Thymus (tissue), 11 donors: Measurements from ENCODE around the gene LEUTX. TPM values are rescaled to one million over a fixed set of nuclear protein-coding genes. Genes with fewer than 3 reads are reported as not detected.
A peak's percentile ranks its signal among the peaks of the same experiment; 100 is the strongest.
"Not testable (repeated sequence)": the region's sequence is repeated elsewhere in the genome, so short reads cannot be mapped to it uniquely, and the experiment has no call there.

Source experiments
- DNase-seq, 9 donors: peaks; one replicate each; pipeline ENCODE4 v3.0.0-alpha.2; 2013; ENCODE audit warnings: low spot score in 9 of 9, low read depth in 6 of 9, missing footprints in 1 of 9
- H3K27ac ChIP-seq, 2 donors: one replicate each; pipeline ENCODE4 v1.5.1; 2013; ENCODE audit warnings: control low read depth in 1 of 2, low read depth in 1 of 2, low read length in 1 of 2, mild to moderate bottlenecking in 1 of 2, moderate library complexity in 1 of 2
- H3K27me3 ChIP-seq, 2 donors: one replicate each; pipeline ENCODE4 v1.5.1; 2013; ENCODE audit warnings: low read length in 1 of 2; ENCODE audit not compliant: control insufficient read depth in 2 of 2, insufficient read depth in 1 of 2
- H3K36me3 ChIP-seq, 2 donors: one replicate each; pipeline ENCODE4 v1.5.1; 2013; ENCODE audit warnings: low read length in 1 of 2, mild to moderate bottlenecking in 1 of 2, moderate library complexity in 1 of 2; ENCODE audit not compliant: control insufficient read depth in 2 of 2, insufficient read depth in 2 of 2
- H3K4me1 ChIP-seq, 2 donors: one replicate each; pipeline ENCODE4 v1.5.1; 2013; ENCODE audit warnings: low read length in 2 of 2; ENCODE audit not compliant: control insufficient read depth in 2 of 2, insufficient read depth in 2 of 2
- H3K4me3 ChIP-seq, 2 donors: one replicate each; pipeline ENCODE4 v1.5.1; 2013; ENCODE audit warnings: low read length in 2 of 2, control low read depth in 1 of 2, mild to moderate bottlenecking in 1 of 2
- H3K9me3 ChIP-seq, 2 donors: one replicate each; pipeline ENCODE4 v1.5.1; 2013; ENCODE audit warnings: low read length in 1 of 2, mild to moderate bottlenecking in 1 of 2; ENCODE audit not compliant: control insufficient read depth in 2 of 2, insufficient read depth in 1 of 2
- WGBS: extraction: QIAGEN DNeasy Blood & Tissue Kit; methylation state at CpG from one replicate; pipeline ENCODE4 v1.1.7; 2013; 5-methylcytosine and 5-hydroxymethylcytosine counted together
- polyA plus RNA-seq: library from polyadenylated mRNA; stranded (reverse); fragments of 200-250 nt; gene quantifications from one replicate; pipeline ENCODE4 v1.2.3, GENCODE V29; 2013
- total RNA-seq: library from RNA; stranded (reverse); fragments of 120-200 nt; gene quantifications from one replicate; pipeline ENCODE4 v1.2.4, GENCODE V29; 2013
- donor health status: healthy.

The LEUTX gene
- total and polyA plus RNA-seq, 2 donors = 0.09 to 0.46 TPM

DNA sequence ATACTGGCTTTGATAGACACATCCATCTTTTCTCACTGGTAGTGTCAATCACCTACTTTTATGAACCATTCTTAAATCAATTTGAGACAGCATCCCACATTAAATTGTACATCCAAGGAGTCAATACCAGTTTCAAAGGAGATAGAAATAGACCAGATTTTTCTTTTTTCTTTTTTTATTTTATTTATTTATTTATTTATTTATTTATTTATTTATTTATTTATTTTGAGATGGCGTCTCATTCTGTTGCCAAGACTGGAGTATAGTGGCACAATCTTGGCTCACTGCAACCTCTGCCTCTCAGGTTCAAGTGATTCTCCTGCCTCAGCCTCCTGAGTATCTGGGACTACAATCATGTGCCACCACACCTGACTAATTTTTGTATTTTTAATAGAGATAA is 16.8 kb upstream of the LEUTX start:
- WGBS = 98% methylated on average over 1 of the region's 1 CpG
- not testable (repeated sequence) for H3K4me3 ChIP-seq

GRCh38 chr19:39765091-39766076 is 13.3 kb upstream of the LEUTX start:
- DNase-seq = peak in 4 of 9 donors; percentile 1 to 16 (median 2)
- Histone ChIP-seq H3K27ac (no peak overlapping the region), H3K27me3 (no peaks in the 10 kb centered on the region), H3K4me1 (no peaks in the 10 kb centered on the region), H3K4me3 (no peak overlapping the region), H3K9me3 (peaks cover 0 to 3% of the 10 kb centered on the region in 2 donors), H3K36me3 (no peaks in the 10 kb centered on the region)
- 48% methylated on average over 16 of the region's 16 CpGs for WGBS

More for the DNA sequence above, 16.8 kb upstream of the LEUTX start:
- H3K27me3 ChIP-seq, DNase-seq, H3K4me1 ChIP-seq, H3K9me3 ChIP-seq, H3K27ac ChIP-seq, H3K36me3 ChIP-seq: not testable (repeated sequence)

GRCh38 chr19:39768334-39768733 is 10.3 kb upstream of the LEUTX start:
- H3K4me1 ChIP-seq = no peaks in the 10 kb centered on the region
- no peaks in the 10 kb centered on the region for H3K27me3 ChIP-seq
- 85% methylated on average over 8 of the region's 8 CpGs for WGBS
- H3K27ac ChIP-seq = no peak overlapping the region
- no peak for DNase-seq
- no peaks in the 10 kb centered on the region for H3K36me3 ChIP-seq
- H3K4me3 ChIP-seq = no peak overlapping the region
- peaks cover 0 to 3% of the 10 kb centered on the region in 2 donors for H3K9me3 ChIP-seq

DNA sequence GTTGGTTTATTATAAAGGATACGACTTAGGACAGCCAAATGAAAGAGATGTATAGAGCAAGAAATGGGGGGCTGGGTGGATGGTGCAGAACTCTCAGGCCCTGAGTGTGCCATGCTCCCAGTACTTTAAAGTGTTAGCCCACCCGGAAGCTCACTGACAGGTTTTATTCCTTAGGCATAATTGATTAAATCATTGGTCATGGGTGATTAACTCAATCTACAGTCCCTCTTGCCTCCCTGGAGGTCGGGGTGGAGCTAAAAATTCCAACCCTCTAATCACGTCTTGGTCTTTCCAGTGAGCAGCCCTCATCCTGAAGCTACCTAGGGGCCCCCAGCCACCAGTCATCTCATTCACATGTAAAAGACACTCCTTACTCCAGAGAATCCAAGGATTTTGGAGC is 9.9 kb upstream of the LEUTX start:
- H3K4me1 ChIP-seq = no peaks in the 10 kb centered on the region
- no peak overlapping the region for H3K4me3 ChIP-seq
- H3K27me3 ChIP-seq = no peaks in the 10 kb centered on the region
- no peak overlapping the region for H3K27ac ChIP-seq
- DNase-seq = no peak
- H3K9me3 ChIP-seq = peaks cover 0 to 3% of the 10 kb centered on the region in 2 donors
- H3K36me3 ChIP-seq = no peaks in the 10 kb centered on the region
- 66% methylated on average over 4 of the region's 4 CpGs for WGBS

- Histone ChIP-seq H3K27me3 (peaks cover 0 to 2% of the 10 kb centered on the region in 2 donors), H3K27ac (no peak overlapping the region), H3K9me3 (no peaks in the 10 kb centered on the region), H3K4me1 (no peaks in the 10 kb centered on the region), H3K4me3 (no peak overlapping the region), H3K36me3 (no peaks in the 10 kb centered on the region)
- WGBS = 93% methylated on average over 3 of the region's 3 CpGs
- no peak for DNase-seq
These were observed 2.2 kb downstream of the LEUTX start for GRCh38 chr19:39780894-39781293.

GRCh38 chr19:39788244-39788643 is 9.6 kb downstream of the LEUTX start:
- Histone ChIP-seq H3K27ac (no peak overlapping the region), H3K9me3 (peaks cover 3 to 5% of the 10 kb centered on the region in 2 donors), H3K4me1 (peaks cover 0 to 2% of the 10 kb centered on the region in 2 donors), H3K27me3 (no peaks in the 10 kb centered on the region), H3K36me3 (no peaks in the 10 kb centered on the region), H3K4me3 (no peak overlapping the region)
- DNase-seq = no peak

GRCh38 chr19:39792999-39793546 is 14.4 kb downstream of the LEUTX start:
- no peaks in the 10 kb centered on the region for H3K36me3 ChIP-seq
- H3K9me3 ChIP-seq = no peaks in the 10 kb centered on the region
- H3K4me3 ChIP-seq = peak overlapping the region; percentile 34 to 42
- H3K4me1 ChIP-seq = peaks cover 0 to 2% of the 10 kb centered on the region in 2 donors
- WGBS = under 1% methylated on average over 17 of the region's 17 CpGs
- no peak overlapping the region for H3K27ac ChIP-seq
- H3K27me3 ChIP-seq = peaks cover 0 to 2% of the 10 kb centered on the region in 2 donors
- peak; percentile 34 to 83 (median 64) for DNase-seq

DNA sequence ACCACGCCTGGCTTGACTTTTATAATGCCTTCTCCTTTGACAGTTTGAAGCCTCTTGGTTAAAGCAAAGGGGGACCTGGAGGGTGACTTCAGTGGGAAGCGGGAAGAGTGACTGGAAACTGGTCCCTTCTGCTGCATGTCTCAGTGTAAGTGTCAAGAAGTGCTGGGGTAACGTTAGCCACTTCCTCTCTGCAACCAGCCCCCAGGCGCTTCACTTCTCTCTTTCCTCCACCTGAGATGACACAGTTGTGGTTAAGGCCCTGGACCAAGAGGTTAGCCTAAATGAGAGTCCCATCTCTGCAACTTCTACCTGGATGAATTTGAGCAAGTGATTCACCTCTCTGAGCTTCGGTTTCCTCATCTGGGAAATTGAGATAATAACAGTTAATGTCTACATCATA is 16.3 kb downstream of the LEUTX start:
- Histone ChIP-seq H3K27ac (no peak overlapping the region), H3K4me1 (peaks cover 0 to 2% of the 10 kb centered on the region in 2 donors), H3K4me3 (no peak overlapping the region), H3K27me3 (peaks cover 0 to 2% of the 10 kb centered on the region in 2 donors), H3K36me3 (no peaks in the 10 kb centered on the region), H3K9me3 (no peaks in the 10 kb centered on the region)
- 40% methylated on average over 5 of the region's 5 CpGs for WGBS
- no peak for DNase-seq

DNA sequence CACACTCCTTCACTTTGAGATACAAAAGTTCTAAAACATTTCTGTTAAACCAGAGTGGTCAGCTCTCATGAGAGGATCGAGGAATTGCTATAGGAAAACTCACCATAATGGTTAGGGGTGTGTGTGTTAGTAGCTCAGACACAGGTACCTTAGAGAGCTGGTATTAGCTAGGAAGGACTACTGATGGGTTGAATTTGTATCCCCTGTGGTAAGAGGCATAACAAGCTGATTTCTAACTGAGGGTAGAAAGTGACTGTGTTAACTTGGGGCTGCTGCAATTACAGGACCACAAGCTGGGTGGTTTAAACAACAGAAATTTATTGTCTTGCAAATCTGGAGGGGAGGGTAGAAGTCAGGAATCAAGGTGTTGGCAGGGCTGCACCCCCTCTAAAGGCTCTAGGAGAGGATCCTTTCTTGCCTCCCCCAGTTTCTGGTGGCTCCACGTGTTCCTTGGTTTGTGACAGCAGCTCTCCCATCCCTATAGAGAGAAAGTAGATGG is 17.4 kb downstream of the LEUTX start:
- Histone ChIP-seq H3K27ac (no peak overlapping the region), H3K4me1 (peaks cover 0 to 2% of the 10 kb centered on the region in 2 donors), H3K4me3 (no peak overlapping the region), H3K9me3 (no peaks in the 10 kb centered on the region), H3K36me3 (no peaks in the 10 kb centered on the region), H3K27me3 (peaks cover 0 to 2% of the 10 kb centered on the region in 2 donors)
- no peak for DNase-seq
- WGBS = 47% methylated on average over 2 of the region's 2 CpGs
